Mesendoderm (in vitro differentiated cells): ENCODE data around the gene RSPRY1.
"Not testable (repeated sequence)": the region's sequence is repeated elsewhere in the genome, so short reads cannot be mapped to it uniquely, and the experiment has no call there.

Experiments
- DNase-seq: peaks from one replicate; pipeline ENCODE4 v3.0.0; 2013
- H2AK5ac ChIP-seq: 2 replicates; pipeline ENCODE4 v1.6.1; 2013; ENCODE audit warnings: low read length, inconsistent platforms
- H2BK120ac ChIP-seq: 2 replicates; pipeline ENCODE4 v1.6.1; 2013; ENCODE audit warnings: low read depth, mild to moderate bottlenecking, low read length, moderate library complexity, mixed read lengths
- H2BK15ac ChIP-seq: replicated peaks from 2 replicates; pipeline ENCODE4 v1.6.1; 2013; ENCODE audit warnings: low read depth, mild to moderate bottlenecking, moderate library complexity
- H2BK5ac ChIP-seq: 2 replicates; pipeline ENCODE4 v1.6.1; 2013; ENCODE audit warnings: low read length, inconsistent platforms
- H3K18ac ChIP-seq: 2 replicates; pipeline ENCODE4 v1.6.1; 2013; ENCODE audit warnings: mild to moderate bottlenecking, low read length, mixed read lengths
- H3K23ac ChIP-seq: one replicate; pipeline ENCODE4 v1.6.1; 2013; ENCODE audit warnings: low read length
- H3K27ac ChIP-seq: 2 replicates; pipeline ENCODE4 v1.5.1; 2013; ENCODE audit warnings: low read depth, mild to moderate bottlenecking, inconsistent platforms, low read length, moderate library complexity
- H3K27me3 ChIP-seq: 2 replicates; pipeline ENCODE4 v1.6.1; 2013; ENCODE audit warnings: low read length, control low read depth, mild to moderate bottlenecking, inconsistent platforms; ENCODE audit not compliant: insufficient read depth, poor library complexity
- H3K36me3 ChIP-seq: 2 replicates; pipeline ENCODE4 v1.6.1; 2013; ENCODE audit warnings: low read length, inconsistent platforms; ENCODE audit not compliant: control insufficient read depth, insufficient read depth
- H3K4ac ChIP-seq: one replicate; pipeline ENCODE4 v1.6.1; 2013; ENCODE audit warnings: low read depth, mild to moderate bottlenecking, low read length, moderate library complexity
- H3K4me1 ChIP-seq: 2 replicates; pipeline ENCODE4 v1.6.1; 2013; ENCODE audit warnings: low read depth, low read length, inconsistent platforms; ENCODE audit not compliant: control insufficient read depth
- H3K4me2 ChIP-seq: 2 replicates; pipeline ENCODE4 v1.6.1; 2013; ENCODE audit warnings: low read length
- H3K4me3 ChIP-seq: 2 replicates; pipeline ENCODE4 v1.5.1; 2013; ENCODE audit warnings: mild to moderate bottlenecking, low read length
- H3K56ac ChIP-seq: one replicate; pipeline ENCODE4 v1.6.1; 2013; ENCODE audit warnings: low read length
- H3K79me1 ChIP-seq: 2 replicates; pipeline ENCODE4 v1.6.1; 2013; ENCODE audit warnings: low read length, inconsistent platforms
- H3K79me2 ChIP-seq: 2 replicates; pipeline ENCODE4 v1.6.1; 2013; ENCODE audit warnings: mild to moderate bottlenecking, low read length; ENCODE audit not compliant: control insufficient read depth, insufficient read depth
- H3K9ac ChIP-seq: 2 replicates; pipeline ENCODE4 v1.6.1; 2013; ENCODE audit warnings: low read length, inconsistent platforms
- H4K5ac ChIP-seq: one replicate; pipeline ENCODE4 v1.6.1; 2013; ENCODE audit warnings: low read length
- H4K8ac ChIP-seq: one replicate; pipeline ENCODE4 v1.6.1; 2013; ENCODE audit warnings: low read depth, mild to moderate bottlenecking, control low read depth, low read length, moderate library complexity
- WGBS: extraction: QIAGEN DNeasy Blood & Tissue Kit; methylation state at CpG from one replicate; pipeline ENCODE4 v1.1.7; 2013; ENCODE audit warnings: low lambda C conversion rate, missing lambda C conversion rate; ENCODE audit not compliant: insufficient coverage; ENCODE audit errors: extremely low coverage; 5-methylcytosine and 5-hydroxymethylcytosine counted together

Gene RSPRY1

GRCh38 chr16:57185446-57185944 lies 634 bp upstream of the RSPRY1 start:
- peak overlapping the region; percentile 78 for H3K18ac ChIP-seq
- H3K23ac ChIP-seq: no peak overlapping the region
- no peak overlapping the region for H2BK120ac ChIP-seq
- H2BK5ac ChIP-seq: no peak overlapping the region
- no peaks in the 10 kb centered on the region for H3K27me3 ChIP-seq
- peaks cover 5% of the 10 kb centered on the region for H3K4me1 ChIP-seq
- H2AK5ac ChIP-seq: no peak overlapping the region
- H3K79me2 ChIP-seq: peaks cover 41% of the 10 kb centered on the region
- DNase-seq: no peak
- WGBS: no CpG with 5 or more reads among the region's 37 CpGs
- H2BK15ac ChIP-seq: no peak overlapping the region
- H3K9ac ChIP-seq: peak overlapping the region; percentile 96
- H3K4me2 ChIP-seq: peak overlapping the region; percentile 99
- H3K56ac ChIP-seq: peak overlapping the region; percentile 99
- H3K27ac ChIP-seq: peak overlapping the region; percentile 27
- peaks cover 18% of the 10 kb centered on the region for H3K79me1 ChIP-seq
- H3K4ac ChIP-seq: peak overlapping the region; percentile 93
- H3K4me3 ChIP-seq: peak overlapping the region; percentile 98
- H4K5ac ChIP-seq: no peak overlapping the region
- no peak overlapping the region for H4K8ac ChIP-seq
- no peaks in the 10 kb centered on the region for H3K36me3 ChIP-seq

GRCh38 chr16:57186872-57187854 lies 1.0 kb downstream of the RSPRY1 start:
- Histone ChIP-seq H3K79me2 (peaks cover 38% of the 10 kb centered on the region), H2BK5ac (no peak overlapping the region), H3K56ac (peak overlapping the region; percentile 97), H3K79me1 (peaks cover 15% of the 10 kb centered on the region), H4K8ac (no peak overlapping the region), H3K18ac (no peak overlapping the region), H3K36me3 (no peaks in the 10 kb centered on the region), H3K4ac (no peak overlapping the region), H3K4me2 (peak overlapping the region; percentile 83), H2AK5ac (no peak overlapping the region), H2BK15ac (no peak overlapping the region), H2BK120ac (no peak overlapping the region), H3K9ac (peak overlapping the region; percentile 92), H3K27ac (peak overlapping the region; percentile 32), H4K5ac (no peak overlapping the region), H3K23ac (no peak overlapping the region), H3K4me3 (peak overlapping the region; percentile 47), H3K4me1 (peaks cover 5% of the 10 kb centered on the region), H3K27me3 (no peaks in the 10 kb centered on the region)
- DNase-seq: peak; percentile 77
- no CpG with 5 or more reads among the region's 28 CpGs for WGBS

GRCh38 chr16:57187902-57188710 lies 2.0 kb downstream of the RSPRY1 start:
- not testable (repeated sequence) for H3K27ac ChIP-seq, H3K4me1 ChIP-seq
- peak overlapping the region; percentile 92 for H3K9ac ChIP-seq

GRCh38 chr16:57188711-57189002 lies 2.5 kb downstream of the RSPRY1 start:
- no peak overlapping the region for H4K8ac ChIP-seq
- no peak overlapping the region for H3K4me2 ChIP-seq
- no peak overlapping the region for H2AK5ac ChIP-seq
- no peak overlapping the region for H3K18ac ChIP-seq
- DNase-seq: no peak
- WGBS: no CpG with 5 or more reads among the region's 9 CpGs
- no peak overlapping the region for H2BK120ac ChIP-seq
- peaks cover 5% of the 10 kb centered on the region for H3K4me1 ChIP-seq
- no peak overlapping the region for H3K27ac ChIP-seq
- no peak overlapping the region for H3K4me3 ChIP-seq
- no peak overlapping the region for H3K9ac ChIP-seq
- H2BK15ac ChIP-seq: no peak overlapping the region
- H3K79me1 ChIP-seq: peaks cover 14% of the 10 kb centered on the region
- no peak overlapping the region for H3K4ac ChIP-seq
- no peak overlapping the region for H2BK5ac ChIP-seq
- no peak overlapping the region for H3K56ac ChIP-seq
- H3K36me3 ChIP-seq: no peaks in the 10 kb centered on the region
- no peak overlapping the region for H4K5ac ChIP-seq
- no peak overlapping the region for H3K23ac ChIP-seq
- peaks cover 34% of the 10 kb centered on the region for H3K79me2 ChIP-seq
- no peaks in the 10 kb centered on the region for H3K27me3 ChIP-seq

More at GRCh38 chr16:57187902-57188710, 2.0 kb downstream of the RSPRY1 start:
- H2BK15ac ChIP-seq, H3K4ac ChIP-seq, DNase-seq, H2AK5ac ChIP-seq, H3K18ac ChIP-seq, H4K5ac ChIP-seq, H3K23ac ChIP-seq, H3K27me3 ChIP-seq, H4K8ac ChIP-seq, H3K4me3 ChIP-seq, H2BK120ac ChIP-seq, H2BK5ac ChIP-seq, H3K36me3 ChIP-seq: not testable (repeated sequence)
- Histone ChIP-seq H3K4me2 (peak overlapping the region; percentile 83), H3K56ac (peak overlapping the region; percentile 97), H3K79me2 (peaks cover 36% of the 10 kb centered on the region), H3K79me1 (peaks cover 15% of the 10 kb centered on the region)
- 100% methylated on average over 2 of the region's 18 CpGs for WGBS

- not testable (repeated sequence) for H3K4me3 ChIP-seq, H3K4ac ChIP-seq, H3K4me1 ChIP-seq, DNase-seq, H2AK5ac ChIP-seq, H4K8ac ChIP-seq, H3K36me3 ChIP-seq, H3K27me3 ChIP-seq, H3K4me2 ChIP-seq, H2BK120ac ChIP-seq, H3K18ac ChIP-seq, H3K56ac ChIP-seq, H3K9ac ChIP-seq, H3K23ac ChIP-seq, H2BK5ac ChIP-seq, H3K27ac ChIP-seq, H4K5ac ChIP-seq, H2BK15ac ChIP-seq
- Histone ChIP-seq H3K79me1 (peaks cover 13% of the 10 kb centered on the region), H3K79me2 (peaks cover 31% of the 10 kb centered on the region)
- WGBS: no CpG with 5 or more reads among the region's 4 CpGs
Measured at GRCh38 chr16:57189527-57189926, 3.4 kb downstream of the RSPRY1 start.
